Natural killer cell (primary cell): ENCODE measurements around the gene MRO. TPM values are rescaled to one million over a fixed set of nuclear protein-coding genes. Genes with fewer than 3 reads are reported as not detected.

Experiments used
- ATAC-seq, 3 donors: fragments of 150-1000 bp in 2 of 3; fragments of 200-7000 bp in 1 of 3; cut with Tn5 transposase; 1 replicate in 1 of 3; 2 replicates in 2 of 3; pipeline ENCODE4 v1.10.0; 2021; ENCODE audit warnings: mild to moderate bottlenecking in 2 of 3, moderate library complexity in 2 of 3
- DNase-seq, 2 donors: peaks; one replicate each; pipeline versions ENCODE4 v3.0.0 to v3.0.0-alpha.2; 2013 to 2021; ENCODE audit warnings: mixed read lengths in 1 of 2
- H3K27ac ChIP-seq: one replicate; pipeline ENCODE4 v1.5.1; 2013; ENCODE audit warnings: mild to moderate bottlenecking, low read length
- H3K27me3 ChIP-seq: one replicate; pipeline ENCODE4 v1.6.1; 2013; ENCODE audit warnings: low read length; ENCODE audit not compliant: control insufficient read depth, insufficient read depth
- H3K36me3 ChIP-seq: one replicate; pipeline ENCODE4 v1.6.1; 2013; ENCODE audit warnings: low read length; ENCODE audit not compliant: control insufficient read depth, insufficient read depth
- H3K4me1 ChIP-seq: one replicate; pipeline ENCODE4 v1.6.1; 2013; ENCODE audit warnings: low read length; ENCODE audit not compliant: control insufficient read depth, insufficient read depth
- H3K4me3 ChIP-seq: one replicate; pipeline ENCODE4 v1.5.1; 2013; ENCODE audit warnings: low read length
- H3K9me3 ChIP-seq: one replicate; pipeline ENCODE4 v1.6.1; 2013; ENCODE audit warnings: low read length; ENCODE audit not compliant: control insufficient read depth, insufficient read depth
- H3K27ac Mint-ChIP-seq, 2 donors: one replicate each; pipeline ENCODE4 v1.8.0; 2022; ENCODE audit warnings: mild to moderate bottlenecking in 2 of 2, mixed read lengths in 2 of 2, moderate library complexity in 1 of 2
- H3K27me3 Mint-ChIP-seq, 2 donors: one replicate each; pipeline ENCODE4 v1.8.0; 2022; ENCODE audit warnings: low read depth in 2 of 2, mixed read lengths in 2 of 2
- H3K36me3 Mint-ChIP-seq: one replicate; pipeline ENCODE4 v1.8.0; 2022; ENCODE audit warnings: mixed read lengths
- H3K4me1 Mint-ChIP-seq, 2 donors: one replicate each; pipeline ENCODE4 v1.8.0; 2022; ENCODE audit warnings: mixed read lengths in 2 of 2
- H3K4me3 Mint-ChIP-seq: one replicate; pipeline ENCODE4 v1.8.0; 2022; ENCODE audit warnings: mild to moderate bottlenecking, moderate library complexity, mixed read lengths
- H3K9me3 Mint-ChIP-seq, 2 donors: one replicate each; pipeline ENCODE4 v1.8.0; 2022; ENCODE audit warnings: mixed read lengths in 2 of 2
- WGBS: methylation state at CpG from one replicate; pipeline ENCODE4 v1.1.7; 2013; ENCODE audit warnings: missing lambda C conversion rate; ENCODE audit not compliant: insufficient coverage; 5-methylcytosine and 5-hydroxymethylcytosine counted together
- intact Hi-C: fragments of 100-400 bp; cut with micrococcal nuclease; formaldehyde crosslinking; loops from one replicate; pipeline ENCODE4 v1.14.2; 2022
- total RNA-seq, 4 donors: library from RNA; stranded (reverse); fragments of 120-200 nt in 1 of 4; gene quantifications; one replicate each; pipeline versions ENCODE4 v1.2.3 to v1.2.4, GENCODE V29; 2013 to 2022
- TF ChIP-seq, protein P1 (sequence below): fragments of 200-600 bp; IDR thresholded peaks from one replicate; pipeline ENCODE4 v1.8.0; 2022; ENCODE audit warnings: antibody characterized with exemption

The MRO gene
- total RNA-seq, 3 donors from 2014 or later (not counting 1 experiment from before 2014, with no cell fraction given): not detected

DNA sequence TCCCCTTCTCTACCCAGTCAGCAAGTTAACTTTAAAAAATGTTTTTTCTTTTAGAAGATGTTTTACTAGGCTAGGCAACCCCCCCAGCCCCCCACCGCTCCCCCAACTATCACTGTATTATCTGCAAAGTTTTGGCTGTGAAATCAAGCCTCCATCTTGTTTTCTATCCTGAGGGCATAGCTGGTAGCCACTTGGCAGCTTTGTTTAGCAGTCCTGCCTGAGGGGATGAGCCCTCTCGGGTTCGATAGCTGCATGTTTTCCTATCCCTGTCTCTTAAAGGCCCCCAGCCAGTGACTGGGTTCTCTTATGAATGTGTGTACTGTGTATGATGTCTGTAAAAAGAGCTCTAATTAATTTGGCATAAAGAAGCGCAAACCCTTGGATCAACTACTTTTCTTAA lies 43.4 kb downstream of the MRO start:
- Histone ChIP-seq H3K27me3 (peaks cover 2% of the 10 kb centered on the region), H3K36me3 (no peaks in the 10 kb centered on the region), H3K4me3 (no peak overlapping the region), H3K27ac (no peak overlapping the region), H3K9me3 (no peaks in the 10 kb centered on the region), H3K4me1 (no peaks in the 10 kb centered on the region)
- Mint-ChIP-seq H3K4me3 (no peak overlapping the region), H3K27me3 (peaks cover 8 to 24% of the 10 kb centered on the region in 2 donors), H3K9me3 (peaks cover 0 to 2% of the 10 kb centered on the region in 2 donors), H3K4me1 (no peaks in the 10 kb centered on the region), H3K36me3 (no peaks in the 10 kb centered on the region), H3K27ac (no peak overlapping the region)
- DNase-seq (no peak), ATAC-seq (no peak)
- 97% methylated on average over 3 of the region's 4 CpGs for WGBS
- intact Hi-C loops: no loop called here
- TF ChIP-seq, protein P1, sequence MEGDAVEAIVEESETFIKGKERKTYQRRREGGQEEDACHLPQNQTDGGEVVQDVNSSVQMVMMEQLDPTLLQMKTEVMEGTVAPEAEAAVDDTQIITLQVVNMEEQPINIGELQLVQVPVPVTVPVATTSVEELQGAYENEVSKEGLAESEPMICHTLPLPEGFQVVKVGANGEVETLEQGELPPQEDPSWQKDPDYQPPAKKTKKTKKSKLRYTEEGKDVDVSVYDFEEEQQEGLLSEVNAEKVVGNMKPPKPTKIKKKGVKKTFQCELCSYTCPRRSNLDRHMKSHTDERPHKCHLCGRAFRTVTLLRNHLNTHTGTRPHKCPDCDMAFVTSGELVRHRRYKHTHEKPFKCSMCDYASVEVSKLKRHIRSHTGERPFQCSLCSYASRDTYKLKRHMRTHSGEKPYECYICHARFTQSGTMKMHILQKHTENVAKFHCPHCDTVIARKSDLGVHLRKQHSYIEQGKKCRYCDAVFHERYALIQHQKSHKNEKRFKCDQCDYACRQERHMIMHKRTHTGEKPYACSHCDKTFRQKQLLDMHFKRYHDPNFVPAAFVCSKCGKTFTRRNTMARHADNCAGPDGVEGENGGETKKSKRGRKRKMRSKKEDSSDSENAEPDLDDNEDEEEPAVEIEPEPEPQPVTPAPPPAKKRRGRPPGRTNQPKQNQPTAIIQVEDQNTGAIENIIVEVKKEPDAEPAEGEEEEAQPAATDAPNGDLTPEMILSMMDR: no peak

DNA sequence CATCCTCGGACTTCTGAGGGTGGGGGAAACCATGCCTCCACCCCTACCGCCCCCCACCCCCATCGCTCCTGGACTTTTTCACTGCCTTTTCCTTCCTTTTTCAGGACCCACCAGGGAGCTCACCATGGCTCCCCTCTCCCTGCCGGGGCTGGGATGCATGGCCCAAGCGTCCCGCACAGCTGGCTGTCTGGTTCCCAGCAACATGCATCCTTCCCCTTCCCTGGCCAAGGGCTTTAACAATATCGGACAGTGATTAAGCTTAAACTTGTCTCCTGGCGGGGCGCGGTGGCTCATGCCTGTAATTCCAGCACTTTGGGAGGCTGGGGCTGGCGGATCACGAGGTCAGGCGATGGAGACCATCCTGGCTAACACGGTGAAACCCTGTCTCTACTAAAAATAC lies 44.1 kb downstream of the MRO start:
- H3K27me3 Mint-ChIP-seq: peaks cover 8 to 20% of the 10 kb centered on the region in 2 donors
- TF ChIP-seq, protein P1: no peak
- no peak for ATAC-seq
- H3K4me3 Mint-ChIP-seq: no peak overlapping the region
- H3K36me3 ChIP-seq: no peaks in the 10 kb centered on the region
- H3K9me3 ChIP-seq: no peaks in the 10 kb centered on the region
- peaks cover 2% of the 10 kb centered on the region for H3K36me3 Mint-ChIP-seq
- no peaks in the 10 kb centered on the region for H3K4me1 Mint-ChIP-seq
- WGBS: 94% methylated on average over 14 of the region's 14 CpGs
- intact Hi-C loops: no loop called here
- no peak overlapping the region for H3K27ac Mint-ChIP-seq
- DNase-seq: no peak
- H3K27ac ChIP-seq: no peak overlapping the region
- H3K4me3 ChIP-seq: no peak overlapping the region
- H3K4me1 ChIP-seq: no peaks in the 10 kb centered on the region
- peaks cover 2% of the 10 kb centered on the region for H3K27me3 ChIP-seq
- peaks cover 0 to 4% of the 10 kb centered on the region in 2 donors for H3K9me3 Mint-ChIP-seq

DNA sequence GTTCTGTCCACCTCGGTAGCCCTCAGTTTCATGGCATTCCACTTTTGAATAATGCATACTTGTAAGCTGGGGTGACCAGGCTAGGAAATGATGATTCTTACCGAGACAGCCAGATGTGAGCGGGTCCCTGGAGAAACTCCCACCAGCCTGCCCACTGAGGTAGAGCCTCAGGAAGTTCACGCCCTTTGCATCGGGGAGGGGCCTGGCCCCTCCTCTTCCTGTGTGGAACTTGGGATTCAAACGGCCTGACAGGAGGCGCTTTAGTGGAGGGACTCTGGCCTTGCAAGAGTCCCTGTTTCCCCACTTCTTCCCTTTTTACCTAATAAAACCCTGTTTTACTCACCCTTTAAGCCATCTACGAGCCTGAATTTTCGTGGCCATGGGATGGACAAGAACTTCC lies 44.6 kb downstream of the MRO start:
- Histone ChIP-seq H3K27me3 (peaks cover 2% of the 10 kb centered on the region), H3K27ac (no peak overlapping the region), H3K9me3 (no peaks in the 10 kb centered on the region), H3K36me3 (no peaks in the 10 kb centered on the region), H3K4me3 (no peak overlapping the region), H3K4me1 (no peaks in the 10 kb centered on the region)
- no peak for DNase-seq
- peaks cover 8 to 16% of the 10 kb centered on the region in 2 donors for H3K27me3 Mint-ChIP-seq
- peaks cover 5% of the 10 kb centered on the region for H3K36me3 Mint-ChIP-seq
- no peak overlapping the region for H3K27ac Mint-ChIP-seq
- no peak for ATAC-seq
- peaks cover under 1 to 4% of the 10 kb centered on the region in 2 donors for H3K9me3 Mint-ChIP-seq
- intact Hi-C loops: no loop called here
- H3K4me1 Mint-ChIP-seq: no peaks in the 10 kb centered on the region
- H3K4me3 Mint-ChIP-seq: no peak overlapping the region
- WGBS: 72% methylated on average over 9 of the region's 9 CpGs
- TF ChIP-seq, protein P1: no peak

DNA sequence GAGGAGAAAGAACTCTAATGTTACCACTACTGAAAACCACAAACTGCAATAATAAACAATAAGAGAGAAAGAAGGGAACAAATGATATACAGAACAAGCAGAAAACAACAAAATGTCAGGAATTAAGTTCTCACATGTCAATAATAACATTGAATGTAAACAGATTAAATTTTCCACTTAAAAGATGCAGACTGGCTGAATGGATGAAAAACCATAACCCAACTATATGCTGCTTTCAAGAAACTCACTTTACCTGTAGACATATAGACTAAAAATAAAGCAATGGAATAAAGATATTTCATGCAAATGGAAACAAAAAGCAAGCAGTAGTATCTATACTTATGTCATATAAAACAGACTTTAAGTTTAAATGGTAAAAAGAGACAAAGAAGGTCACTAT lies 50.4 kb downstream of the MRO start:
- TF ChIP-seq, protein P1: no peak
- Histone ChIP-seq H3K4me3 (no peak overlapping the region), H3K27me3 (peaks cover 2% of the 10 kb centered on the region), H3K9me3 (peaks cover 8% of the 10 kb centered on the region), H3K27ac (no peak overlapping the region), H3K4me1 (no peaks in the 10 kb centered on the region), H3K36me3 (no peaks in the 10 kb centered on the region)
- H3K27ac Mint-ChIP-seq: no peak overlapping the region
- H3K4me1 Mint-ChIP-seq: no peaks in the 10 kb centered on the region
- DNase-seq (no peak), ATAC-seq (no peak)
- H3K4me3 Mint-ChIP-seq: no peak overlapping the region
- H3K36me3 Mint-ChIP-seq: peaks cover 19% of the 10 kb centered on the region
- peaks cover 14 to 18% of the 10 kb centered on the region in 2 donors for H3K9me3 Mint-ChIP-seq
- intact Hi-C loops: no loop called here
- H3K27me3 Mint-ChIP-seq: peaks cover 6 to 12% of the 10 kb centered on the region in 2 donors
